ENCODE data around the gene MEGF6.

DNA sequence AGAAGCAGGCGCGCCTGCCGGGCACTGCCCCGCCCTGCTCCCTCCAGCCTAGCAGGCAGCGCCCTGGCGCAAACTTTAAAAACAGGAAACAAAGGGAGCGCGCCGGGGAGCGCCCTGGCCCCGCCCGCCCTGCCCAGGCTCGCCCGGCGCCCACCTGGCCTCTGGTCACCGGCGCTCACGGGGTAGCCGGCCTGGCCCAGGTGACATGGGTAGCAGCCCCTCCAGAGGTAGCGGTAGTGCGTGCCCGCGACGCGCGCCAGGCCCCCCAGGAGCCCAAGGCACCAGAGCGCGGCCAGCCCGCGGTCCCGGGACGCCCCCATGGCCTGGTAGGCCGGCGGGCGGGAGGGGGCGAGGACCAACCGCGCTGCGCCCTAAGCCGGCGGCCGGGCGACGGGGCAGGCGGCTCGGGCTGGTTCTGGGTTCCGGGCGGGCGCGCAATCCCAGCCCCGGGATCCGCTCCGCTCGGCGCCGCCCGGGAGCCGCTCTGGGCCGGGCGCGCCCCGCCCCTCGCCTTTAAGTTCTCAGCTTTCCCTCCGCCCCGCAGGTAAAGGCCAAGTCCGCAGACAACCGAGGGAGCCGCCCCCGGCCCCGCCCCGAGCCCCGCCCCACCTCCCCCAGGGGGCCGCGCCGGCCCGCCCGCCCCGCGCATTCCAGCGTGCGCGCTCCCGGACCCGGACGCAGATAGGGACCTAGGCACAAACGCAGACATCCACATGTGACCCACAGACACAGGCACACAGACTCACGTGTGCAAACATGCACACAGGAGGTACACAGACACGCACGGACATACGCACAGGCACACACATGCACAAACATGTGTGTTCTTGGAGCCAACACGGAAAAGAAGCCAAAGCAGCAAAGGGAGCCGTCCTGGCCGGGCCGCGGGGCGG lies 80.1 kb downstream of the MEGF6 start:
- no peak for TF ChIP-seq POLR2AphosphoS5 (IDR thresholded peaks at IDR 0.05; ENCODE audit: control insufficient read depth, insufficient read depth, low read depth, low read length)
- TF ChIP-seq EZH2 (IDR thresholded peaks at IDR 0.05; ENCODE audit: borderline replicate concordance, low read depth, low read length), result no peak
- TF ChIP-seq RAD21 (CRISPR knock-in tag; conservative IDR thresholded peaks at IDR 0.05 in 1 of 2, IDR thresholded peaks at IDR 0.05 in 1 of 2), result no peak
- TF ChIP-seq CTCF (IDR thresholded peaks at IDR 0.05 in 2 of 3, conservative IDR thresholded peaks at IDR 0.05 in 1 of 3; ENCODE audit: insufficient read depth in 2 of 3, low read depth in 1 of 3, low read length in 3 of 3), result no peak
- no peak for TF ChIP-seq FOXP1 (CRISPR knock-in tag; IDR thresholded peaks at IDR 0.05)
- TF ChIP-seq ETV6 (IDR thresholded peaks at IDR 0.05; ENCODE audit: borderline replicate concordance in 1 of 2, low read depth in 2 of 2, low read length in 1 of 2), result no peak
- no peak for TF ChIP-seq ETV6 (CRISPR knock-in tag; IDR thresholded peaks at IDR 0.05; ENCODE audit: borderline replicate concordance)
- no peak for TF ChIP-seq NR2C2 (CRISPR knock-in tag; IDR thresholded peaks at IDR 0.05)
- no peak for TF ChIP-seq NR2C2 (tag; IDR thresholded peaks at IDR 0.05)
- TF ChIP-seq HMG20B (CRISPR knock-in tag; IDR thresholded peaks at IDR 0.05), result no peak
- TF ChIP-seq FOXA1 (IDR thresholded peaks at IDR 0.05; ENCODE audit: borderline replicate concordance), result no peak
- TF ChIP-seq ZC3H11A (IDR thresholded peaks at IDR 0.05; ENCODE audit: low read depth, low read length), result no peak
- no peak for TF ChIP-seq PHF20 (IDR thresholded peaks at IDR 0.05; ENCODE audit: partially characterized antibody)
- TF ChIP-seq SIRT6 (IDR thresholded peaks at IDR 0.05; ENCODE audit: low read depth, low read length), result no peak
- TF ChIP-seq BRF2 (IDR thresholded peaks at IDR 0.05; ENCODE audit: borderline replicate concordance, insufficient read depth, insufficient read length), result no peak
- no peak for TF ChIP-seq CEBPB (tag; IDR thresholded peaks at IDR 0.05)

Data from K562 (cell line).